Adrenal gland (tissue), 5 donors: ENCODE data around the gene ARL6.

Experiments used
- POLR2A ChIP-seq, 2 donors: fragments of 450-650 bp; IDR thresholded peaks; one replicate each; pipeline ENCODE4 v1.6.1; 2017; ENCODE audit warnings: antibody characterized with exemption in 2 of 2, mild to moderate bottlenecking in 2 of 2, moderate library complexity in 1 of 2
- TF ChIP-seq, protein P1 (sequence below), 6 experiments: fragments of 450-650 bp in 4 of 6; fragments of 200-600 bp in 2 of 6; sonication (generic) in 1 of 6; IDR thresholded peaks; 1 replicate in 5 of 6; 2 replicates in 1 of 6; pipeline versions ENCODE4 v1.5.1 to v1.8.0; 2016 to 2021; ENCODE audit warnings: antibody characterized with exemption in 6 of 6, mild to moderate bottlenecking in 2 of 6, moderate library complexity in 1 of 6
- donor health status: DM: no; HTN: no; CAD: no.

DNA sequence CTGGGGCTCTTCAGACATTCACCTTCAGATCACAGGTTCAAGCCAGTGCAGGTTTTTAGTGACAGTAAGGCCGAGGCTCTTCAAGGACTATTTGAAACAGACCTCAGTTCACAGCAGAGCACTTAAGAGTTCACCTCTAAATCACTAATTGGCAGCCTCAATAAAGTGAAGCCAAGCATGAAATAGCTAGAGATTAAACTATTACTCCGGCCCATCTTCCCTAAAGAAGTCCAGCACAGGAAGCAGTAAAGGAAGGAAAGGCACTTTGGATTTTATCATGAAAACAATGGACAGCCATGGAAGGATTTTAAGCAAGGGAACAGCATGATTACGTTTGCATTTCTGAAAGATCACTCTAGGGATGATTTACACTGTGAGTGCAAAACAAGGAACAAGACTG is 27.6 kb upstream of the ARL6 start:
- TF ChIP-seq, protein P1, sequence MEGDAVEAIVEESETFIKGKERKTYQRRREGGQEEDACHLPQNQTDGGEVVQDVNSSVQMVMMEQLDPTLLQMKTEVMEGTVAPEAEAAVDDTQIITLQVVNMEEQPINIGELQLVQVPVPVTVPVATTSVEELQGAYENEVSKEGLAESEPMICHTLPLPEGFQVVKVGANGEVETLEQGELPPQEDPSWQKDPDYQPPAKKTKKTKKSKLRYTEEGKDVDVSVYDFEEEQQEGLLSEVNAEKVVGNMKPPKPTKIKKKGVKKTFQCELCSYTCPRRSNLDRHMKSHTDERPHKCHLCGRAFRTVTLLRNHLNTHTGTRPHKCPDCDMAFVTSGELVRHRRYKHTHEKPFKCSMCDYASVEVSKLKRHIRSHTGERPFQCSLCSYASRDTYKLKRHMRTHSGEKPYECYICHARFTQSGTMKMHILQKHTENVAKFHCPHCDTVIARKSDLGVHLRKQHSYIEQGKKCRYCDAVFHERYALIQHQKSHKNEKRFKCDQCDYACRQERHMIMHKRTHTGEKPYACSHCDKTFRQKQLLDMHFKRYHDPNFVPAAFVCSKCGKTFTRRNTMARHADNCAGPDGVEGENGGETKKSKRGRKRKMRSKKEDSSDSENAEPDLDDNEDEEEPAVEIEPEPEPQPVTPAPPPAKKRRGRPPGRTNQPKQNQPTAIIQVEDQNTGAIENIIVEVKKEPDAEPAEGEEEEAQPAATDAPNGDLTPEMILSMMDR (IDR thresholded peaks at IDR 0.05), result no peak
- no peak for TF ChIP-seq POLR2A (IDR thresholded peaks at IDR 0.05)
